Neural cell (in vitro differentiated cells): ENCODE data around the gene TIAM1. TPM values are rescaled to one million over a fixed set of nuclear protein-coding genes. Genes with fewer than 3 reads are reported as not detected.

Experiments
- H2AFZ ChIP-seq: fragments of 200-600, 300-800 bp; sonication (generic), shearing (Covaris generic); 2 replicates; pipeline ENCODE4 v1.6.0; 2014; ENCODE audit warnings: low read depth, mild to moderate bottlenecking, antibody characterized with exemption, low read length, moderate library complexity
- H3F3A ChIP-seq: fragments of 200-600 bp; shearing (Covaris generic); 2 replicates; pipeline ENCODE4 v1.6.1; 2016; ENCODE audit warnings: mild to moderate bottlenecking, moderate library complexity, mixed read lengths, antibody characterized with exemption, low read length; ENCODE audit not compliant: insufficient read depth, poor library complexity, severe bottlenecking
- H3K27ac ChIP-seq: fragments of 200-600, 300-800 bp; sonication (generic), shearing (Covaris generic); 2 replicates; pipeline ENCODE4 v1.5.1; 2014; ENCODE audit warnings: mild to moderate bottlenecking, low read length, moderate library complexity
- H3K27me3 ChIP-seq: fragments of 300-800, 200-600 bp; sonication (generic), shearing (Covaris generic); 2 replicates; pipeline ENCODE4 v1.6.0; 2014; ENCODE audit warnings: mild to moderate bottlenecking, low read depth, low read length, moderate library complexity; ENCODE audit not compliant: insufficient read depth
- H3K36me3 ChIP-seq: fragments of 300-800, 200-600 bp; sonication (generic), shearing (Covaris generic); 2 replicates; pipeline ENCODE4 v1.5.1; 2014; ENCODE audit warnings: mild to moderate bottlenecking, antibody characterized with exemption, low read length, moderate library complexity; ENCODE audit not compliant: insufficient read depth
- H3K4me2 ChIP-seq: fragments of 300-800, 200-600 bp; sonication (generic), shearing (Covaris generic); 2 replicates; pipeline ENCODE4 v1.6.0; 2014; ENCODE audit warnings: mild to moderate bottlenecking, low read length
- H3K4me3 ChIP-seq: fragments of 300-800, 200-600 bp; sonication (generic), shearing (Covaris generic); 2 replicates; pipeline ENCODE4 v1.5.1; 2014; ENCODE audit warnings: mild to moderate bottlenecking, low read length, moderate library complexity
- H3K79me2 ChIP-seq: fragments of 200-600 bp; shearing (Covaris generic); replicated peaks from 2 replicates; pipeline ENCODE4 v1.6.0; 2014; ENCODE audit warnings: mild to moderate bottlenecking, low read length, moderate library complexity; ENCODE audit not compliant: insufficient read depth
- H3K9ac ChIP-seq: fragments of 300-800, 200-600 bp; sonication (generic), shearing (Covaris generic); 2 replicates; pipeline ENCODE4 v1.6.1; 2016; ENCODE audit warnings: mild to moderate bottlenecking, low read length, mixed read lengths
- H3K9me2 ChIP-seq: fragments of 200-600 bp; shearing (Covaris generic); 2 replicates; pipeline ENCODE4 v1.6.1; 2016; ENCODE audit warnings: mild to moderate bottlenecking, low read length, mixed read lengths; ENCODE audit not compliant: insufficient read depth
- H3K9me3 ChIP-seq: fragments of 200-600, 300-800 bp; sonication (generic), shearing (Covaris generic); 2 replicates; pipeline ENCODE4 v1.6.1; 2016; ENCODE audit warnings: mild to moderate bottlenecking, mixed run types, low read length, moderate library complexity, mixed read lengths
- H4K20me1 ChIP-seq: fragments of 200-600 bp; shearing (Covaris generic); 2 replicates; pipeline ENCODE4 v1.6.1; 2016; ENCODE audit warnings: mild to moderate bottlenecking, mixed run types; ENCODE audit not compliant: insufficient read depth
- CTCF ChIP-seq: fragments of 450-650 bp; IDR thresholded peaks from 2 replicates; pipeline ENCODE4 v1.5.1; 2014; ENCODE audit warnings: antibody characterized with exemption, mild to moderate bottlenecking, moderate library complexity; ENCODE audit not compliant: poor library complexity, severe bottlenecking
- EP300 ChIP-seq: fragments of 450-650 bp; conservative IDR thresholded peaks from 2 replicates; pipeline ENCODE4 v1.6.1; 2014; ENCODE audit warnings: antibody characterized with exemption, mild to moderate bottlenecking, moderate library complexity; ENCODE audit not compliant: poor library complexity, severe bottlenecking
- EZH2 ChIP-seq: fragments of 200-600, 300-800 bp; shearing (Covaris generic), sonication (generic); IDR thresholded peaks from 2 replicates; pipeline ENCODE4 v1.6.1; 2014; ENCODE audit warnings: antibody characterized with exemption, low read length, borderline replicate concordance, mild to moderate bottlenecking; ENCODE audit not compliant: insufficient read depth, poor library complexity, severe bottlenecking
- MXI1 ChIP-seq: fragments of 450-650 bp; conservative IDR thresholded peaks from 2 replicates; pipeline ENCODE4 v1.6.1; 2014; ENCODE audit warnings: antibody characterized with exemption, mild to moderate bottlenecking; ENCODE audit not compliant: poor library complexity, severe bottlenecking
- POLR2AphosphoS5 ChIP-seq: IDR thresholded peaks from 2 replicates; pipeline ENCODE4 v1.6.1; 2012
- RAD21 ChIP-seq: fragments of 450-650 bp; conservative IDR thresholded peaks from 2 replicates; pipeline ENCODE4 v1.6.1; 2014; ENCODE audit warnings: antibody characterized with exemption, mild to moderate bottlenecking, moderate library complexity
- REST ChIP-seq: IDR thresholded peaks from 2 replicates; pipeline ENCODE4 v1.6.1; 2012; ENCODE audit warnings: borderline replicate concordance
- SMC3 ChIP-seq: fragments of 450-650 bp; conservative IDR thresholded peaks from 2 replicates; pipeline ENCODE4 v1.6.1; 2014; ENCODE audit warnings: antibody characterized with exemption, mild to moderate bottlenecking, moderate library complexity; ENCODE audit not compliant: poor library complexity
- TAF1 ChIP-seq: IDR thresholded peaks from 2 replicates; pipeline ENCODE4 v1.6.1; 2012; ENCODE audit warnings: low read depth
- polyA plus RNA-seq: library from polyadenylated mRNA; depleted of rRNA; stranded (reverse); fragments of >200 nt; gene quantifications from 2 replicates; pipeline ENCODE4 v1.2.3, GENCODE V29; 2014

The TIAM1 gene
- polyA plus RNA-seq, 1 donor from 2014 or later, result 13.2 TPM

- Histone ChIP-seq H3K79me2 (no peaks in the 10 kb centered on the region), H3K4me2 (no peak overlapping the region), H3K36me3 (no peaks in the 10 kb centered on the region), H3K27ac (no peak overlapping the region), H4K20me1 (no peaks in the 10 kb centered on the region), H3K4me3 (no peak overlapping the region), H3K27me3 (no peaks in the 10 kb centered on the region), H3K9ac (no peak overlapping the region), H3K9me3 (no peaks in the 10 kb centered on the region), H3F3A (no peaks in the 10 kb centered on the region), H2AFZ (no peak overlapping the region), H3K9me2 (no peaks in the 10 kb centered on the region)
- TF ChIP-seq EZH2, result no peak
- TF ChIP-seq MXI1, result no peak
- no peak for TF ChIP-seq EP300
- no peak for TF ChIP-seq TAF1
- TF ChIP-seq SMC3, result no peak
- no peak for TF ChIP-seq REST
- no peak for TF ChIP-seq RAD21
- TF ChIP-seq POLR2AphosphoS5, result no peak
- no peak for TF ChIP-seq CTCF
These were observed 9.4 kb downstream of the TIAM1 start for GRCh38 chr21:31334648-31335121.

- H3K36me3 ChIP-seq, result no peaks in the 10 kb centered on the region
- H3K9me2 ChIP-seq, result no peaks in the 10 kb centered on the region
- no peak overlapping the region for H3K27ac ChIP-seq
- no peak overlapping the region for H2AFZ ChIP-seq
- no peaks in the 10 kb centered on the region for H3F3A ChIP-seq
- H3K27me3 ChIP-seq, result no peaks in the 10 kb centered on the region
- H3K9me3 ChIP-seq, result no peaks in the 10 kb centered on the region
- no peaks in the 10 kb centered on the region for H4K20me1 ChIP-seq
- no peak overlapping the region for H3K4me3 ChIP-seq
- no peak overlapping the region for H3K9ac ChIP-seq
- H3K79me2 ChIP-seq, result no peaks in the 10 kb centered on the region
- H3K4me2 ChIP-seq, result no peak overlapping the region
- no peak for TF ChIP-seq EP300
- TF ChIP-seq SMC3, result no peak
- no peak for TF ChIP-seq REST
- no peak for TF ChIP-seq RAD21
- TF ChIP-seq POLR2AphosphoS5, result no peak
- no peak for TF ChIP-seq MXI1
- no peak for TF ChIP-seq EZH2
These were observed 11.5 kb downstream of the TIAM1 start for GRCh38 chr21:31332525-31332924.
